Measurements from ENCODE around the gene SCN1B.
"Not testable (repeated sequence)": the region's sequence is repeated elsewhere in the genome, so short reads cannot be mapped to it uniquely, and the experiment has no call there.

Gene SCN1B

GRCh38 chr19:35019144-35019543, 11.1 kb upstream of the SCN1B start:
- no peak for DNase-seq

- DNase-seq, result no peak
Measured at GRCh38 chr19:35021016-35021415, 9.3 kb upstream of the SCN1B start.

- no peak for DNase-seq
Measured at GRCh38 chr19:35021596-35021995, 8.7 kb upstream of the SCN1B start.

GRCh38 chr19:35022460-35022859, 7.8 kb upstream of the SCN1B start:
- no peak for DNase-seq

GRCh38 chr19:35023428-35023827, 6.8 kb upstream of the SCN1B start:
- no peak for DNase-seq

GRCh38 chr19:35024095-35024494, 6.2 kb upstream of the SCN1B start:
- DNase-seq, result no peak

GRCh38 chr19:35025969-35026368, 4.3 kb upstream of the SCN1B start:
- DNase-seq, result no peak

- no peak for DNase-seq
Measured at GRCh38 chr19:35026418-35026817, 3.9 kb upstream of the SCN1B start.

- DNase-seq, result no peak
Measured at GRCh38 chr19:35027009-35027408, 3.3 kb upstream of the SCN1B start.

GRCh38 chr19:35027851-35028599, 2.2 kb upstream of the SCN1B start:
- DNase-seq, result no peak

GRCh38 chr19:35028600-35028885, 1.7 kb upstream of the SCN1B start:
- not testable (repeated sequence) for DNase-seq

- DNase-seq, result not testable (repeated sequence)
Measured at GRCh38 chr19:35029275-35029736, 964 bp upstream of the SCN1B start.

- no peak for DNase-seq
Measured at GRCh38 chr19:35029737-35030256, 473 bp upstream of the SCN1B start.

- DNase-seq, result no peak
Measured at GRCh38 chr19:35031072-35031881, 1.0 kb downstream of the SCN1B start.

GRCh38 chr19:35032356-35032865, 2.1 kb downstream of the SCN1B start:
- DNase-seq, result no peak

GRCh38 chr19:35033067-35034004, 3.1 kb downstream of the SCN1B start:
- no peak for DNase-seq

GRCh38 chr19:35034005-35034502, 3.8 kb downstream of the SCN1B start:
- DNase-seq, result no peak

GRCh38 chr19:35034588-35035382, 4.5 kb downstream of the SCN1B start:
- DNase-seq, result no peak

- DNase-seq, result no peak
Measured at GRCh38 chr19:35037716-35038622, 7.7 kb downstream of the SCN1B start.
